Karpas-422 (cell line): ENCODE data around the gene ABCG4. TPM values are rescaled to one million over a fixed set of nuclear protein-coding genes. Genes with fewer than 3 reads are reported as not detected.

Experiments
- DNase-seq: peaks from one replicate; pipeline ENCODE4 v3.0.0-alpha.2; 2015
- H2AFZ ChIP-seq: fragments of 200-600 bp; sonication (generic); 2 replicates; pipeline ENCODE4 v1.6.1; 2014; ENCODE audit warnings: antibody characterized with exemption, low read length, mixed read lengths
- H3K27ac ChIP-seq: fragments of 200-600 bp; sonication (generic); 2 replicates; pipeline ENCODE4 v1.5.1; 2014; ENCODE audit warnings: mild to moderate bottlenecking, low read length, moderate library complexity
- H3K27me3 ChIP-seq: fragments of 200-600 bp; sonication (generic); 2 replicates; pipeline ENCODE4 v1.6.1; 2014; ENCODE audit warnings: low read length, mixed read lengths
- H3K36me3 ChIP-seq: fragments of 200-600 bp; sonication (generic); 2 replicates; pipeline ENCODE4 v1.6.1; 2014; ENCODE audit warnings: low read length, mixed read lengths; ENCODE audit not compliant: insufficient read depth
- H3K4me1 ChIP-seq: fragments of 200-600 bp; sonication (generic); 2 replicates; pipeline ENCODE4 v1.6.1; 2014; ENCODE audit warnings: mild to moderate bottlenecking, low read length, mixed read lengths
- H3K4me2 ChIP-seq: fragments of 200-600 bp; sonication (generic); 2 replicates; pipeline ENCODE4 v1.6.1; 2014; ENCODE audit warnings: low read length, low read depth, mild to moderate bottlenecking; ENCODE audit not compliant: poor library complexity, severe bottlenecking
- H3K4me3 ChIP-seq: fragments of 200-600 bp; sonication (generic); 2 replicates; pipeline ENCODE4 v1.5.1; 2014; ENCODE audit warnings: mild to moderate bottlenecking, antibody characterized with exemption, low read length, mixed read lengths
- H3K79me2 ChIP-seq: fragments of 200-600 bp; sonication (generic); 2 replicates; pipeline ENCODE4 v1.6.1; 2014; ENCODE audit warnings: mild to moderate bottlenecking, low read length, mixed read lengths
- H3K9ac ChIP-seq: fragments of 200-600 bp; sonication (generic); 2 replicates; pipeline ENCODE4 v1.6.0; 2014; ENCODE audit warnings: low read length
- H3K9me2 ChIP-seq: fragments of 200-600 bp; sonication (generic), shearing (Covaris generic); replicated peaks from 2 replicates; pipeline ENCODE4 v1.6.0; 2014; ENCODE audit warnings: mild to moderate bottlenecking, low read length, moderate library complexity; ENCODE audit not compliant: insufficient read depth
- H3K9me3 ChIP-seq: fragments of 300-700, 200-600 bp; sonication (generic); 2 replicates; pipeline ENCODE4 v1.6.1; 2014; ENCODE audit warnings: low read length, mixed read lengths
- H4K20me1 ChIP-seq: fragments of 200-600 bp; sonication (generic); 2 replicates; pipeline ENCODE4 v1.6.1; 2014; ENCODE audit warnings: mild to moderate bottlenecking, antibody characterized with exemption, low read length, low read depth; ENCODE audit not compliant: insufficient read depth
- total RNA-seq: library from RNA; depleted of rRNA; stranded (reverse); fragments of >200 nt; shearing (Covaris generic); gene quantifications from 2 replicates; pipeline ENCODE4 v1.2.3, GENCODE V29; 2014; ENCODE audit warnings: low replicate concordance

The ABCG4 gene
- total RNA-seq, 1 experiment from 2014 or later: not detected

DNA sequence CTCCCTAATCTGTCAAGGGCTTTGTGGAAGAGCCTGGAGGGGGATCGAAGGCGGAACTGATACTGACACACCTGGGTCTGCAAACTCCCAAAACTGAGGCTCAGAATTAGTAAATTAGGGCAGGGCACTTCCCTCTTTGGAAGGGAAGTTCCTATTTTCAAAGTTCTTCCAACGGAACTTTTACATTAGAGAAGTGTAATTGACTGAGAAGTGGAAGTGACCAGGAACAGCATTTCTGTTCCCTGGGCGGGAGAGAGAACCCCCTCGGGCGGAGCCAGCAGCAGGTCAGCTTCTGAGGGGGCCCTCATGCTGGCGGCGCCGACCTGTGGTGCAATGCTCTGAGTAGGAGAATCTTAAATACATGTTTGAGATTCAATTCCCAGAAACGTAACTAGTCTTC, 56.2 kb downstream of the ABCG4 start:
- no peaks in the 10 kb centered on the region for H3K9me2 ChIP-seq

DNA sequence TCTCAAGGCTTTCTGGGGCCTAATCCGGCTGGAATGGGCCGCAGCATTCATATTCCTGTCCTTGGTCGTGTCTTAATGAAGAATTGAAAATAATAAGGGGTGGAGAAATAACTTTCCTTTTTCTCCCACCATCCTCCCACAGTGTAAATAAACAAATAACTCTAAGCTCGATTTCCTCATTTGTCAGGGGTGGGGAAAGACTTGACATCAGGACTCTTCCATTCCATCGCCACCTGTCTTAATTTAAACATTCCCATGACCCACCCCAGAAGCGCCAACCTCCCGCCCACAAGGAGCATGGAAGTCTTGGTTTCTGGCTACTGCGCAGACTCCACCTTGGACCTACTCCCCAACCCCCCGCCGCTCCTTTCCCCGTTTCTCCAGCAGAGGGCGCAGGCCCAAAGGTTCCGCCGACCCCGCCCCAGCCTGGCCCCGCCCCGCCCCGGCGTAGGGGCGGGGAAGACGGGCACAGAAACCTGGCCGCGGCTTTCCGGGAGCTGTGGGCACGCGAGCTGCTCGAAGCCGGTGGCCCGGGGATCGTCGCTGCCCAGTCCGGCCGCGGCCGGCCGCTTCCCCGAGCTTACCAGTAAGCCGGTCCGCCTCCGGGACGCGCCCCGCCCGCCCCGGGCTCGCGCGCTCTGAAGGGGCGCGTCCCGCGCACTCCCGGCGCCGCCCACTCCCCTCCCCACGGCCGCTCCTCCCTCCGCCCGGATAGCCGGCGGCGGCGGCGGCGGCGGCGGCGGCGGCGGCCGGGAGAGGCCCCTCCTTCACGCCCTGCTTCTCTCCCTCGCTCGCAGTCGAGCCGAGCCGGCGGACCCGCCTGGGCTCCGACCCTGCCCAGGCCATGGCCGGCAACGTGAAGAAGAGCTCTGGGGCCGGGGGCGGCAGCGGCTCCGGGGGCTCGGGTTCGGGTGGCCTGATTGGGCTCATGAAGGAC, 57.0 kb downstream of the ABCG4 start, which contains the start of gene CBL:
CBL (plus strand) TSS at position 766 of the 937 bp plus-strand sequence; CDS start at position 845, 79 bp downstream.
- Histone ChIP-seq H3K36me3 (no peaks in the 10 kb centered on the region), H2AFZ (peak within 1 kb of the TSS; percentile 43), H3K79me2 (peaks cover 45% of the 10 kb centered on the region), H3K9me3 (no peaks in the 10 kb centered on the region), H3K9ac (peak within 1 kb of the TSS; percentile 88), H3K27ac (peak within 1 kb of the TSS; percentile 77), H3K4me2 (peak within 1 kb of the TSS; percentile 84), H4K20me1 (no peaks in the 10 kb centered on the region), H3K4me3 (peak within 1 kb of the TSS; percentile 90), H3K9me2 (no peaks in the 10 kb centered on the region), H3K27me3 (no peaks in the 10 kb centered on the region), H3K4me1 (peaks cover 24% of the 10 kb centered on the region)
- DNase-seq: peak; percentile 93

More for the DNA sequence above, 56.2 kb downstream of the ABCG4 start:
- peak overlapping the region; percentile 43; the same call in 1 of the 2 replicates for H2AFZ ChIP-seq
- no peaks in the 10 kb centered on the region for H3K27me3 ChIP-seq
- H3K4me2 ChIP-seq: peak overlapping the region; percentile 78
- H3K9ac ChIP-seq: peak overlapping the region; percentile 88
- H3K27ac ChIP-seq: 0 out of 2 replicates have a peak overlapping the region, but pooled peaks have one; percentile 34
- H3K79me2 ChIP-seq: peaks cover 37% of the 10 kb centered on the region
- peak; percentile 52 for DNase-seq
- no peaks in the 10 kb centered on the region for H3K9me3 ChIP-seq
- peaks cover 24% of the 10 kb centered on the region for H3K4me1 ChIP-seq
- no peaks in the 10 kb centered on the region for H3K36me3 ChIP-seq
- peak overlapping the region; percentile 90 for H3K4me3 ChIP-seq
- no peaks in the 10 kb centered on the region for H4K20me1 ChIP-seq

- peak overlapping the region; percentile 90 for H3K4me3 ChIP-seq
- H3K4me2 ChIP-seq: peak overlapping the region; percentile 84
- H3K4me1 ChIP-seq: peaks cover 24% of the 10 kb centered on the region
- H2AFZ ChIP-seq: no peak overlapping the region; the same call in 1 of the 2 replicates
- H3K27me3 ChIP-seq: no peaks in the 10 kb centered on the region
- peak; percentile 63 for DNase-seq
- H3K36me3 ChIP-seq: no peaks in the 10 kb centered on the region
- peak overlapping the region; percentile 88 for H3K9ac ChIP-seq
- H3K27ac ChIP-seq: peak overlapping the region; percentile 77
- H3K9me2 ChIP-seq: no peaks in the 10 kb centered on the region
- H4K20me1 ChIP-seq: no peaks in the 10 kb centered on the region
- H3K9me3 ChIP-seq: no peaks in the 10 kb centered on the region
- H3K79me2 ChIP-seq: peaks cover 53% of the 10 kb centered on the region
Measured at GRCh38 chr11:119206511-119207414, 57.9 kb downstream of the ABCG4 start.

DNA sequence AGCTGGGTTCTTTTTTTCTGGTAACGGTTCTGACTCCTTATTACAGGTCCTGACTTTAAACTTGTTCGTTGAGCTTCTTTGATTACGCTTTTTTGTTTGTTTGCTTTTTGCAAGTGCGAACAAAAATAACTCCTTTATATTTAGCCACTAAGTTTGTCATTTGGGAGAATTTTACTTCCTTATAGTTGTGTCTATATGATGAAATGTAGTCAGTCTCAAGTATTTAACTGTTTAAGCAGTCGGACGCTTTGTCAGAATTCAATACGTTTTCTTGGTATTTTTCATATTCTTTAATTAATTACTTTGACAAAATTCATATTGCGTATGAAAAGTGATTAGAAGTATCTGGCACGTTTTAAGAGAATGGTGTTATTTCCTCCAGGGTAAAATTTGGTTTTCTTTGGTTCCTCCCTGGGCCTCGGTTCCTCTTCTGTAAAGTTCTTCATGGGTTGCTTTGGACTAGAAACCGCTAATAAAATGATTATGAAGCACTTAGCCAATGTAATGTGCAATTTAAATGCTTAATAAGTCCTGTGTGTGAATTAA, 58.6 kb downstream of the ABCG4 start:
- peaks cover 53% of the 10 kb centered on the region for H3K79me2 ChIP-seq

GRCh38 chr11:119209186-119209585, 60.3 kb downstream of the ABCG4 start:
- Histone ChIP-seq H3K79me2 (peaks cover 67% of the 10 kb centered on the region), H3K27me3 (no peaks in the 10 kb centered on the region), H3K9me2 (no peaks in the 10 kb centered on the region), H3K4me3 (no peak overlapping the region), H3K9me3 (no peaks in the 10 kb centered on the region), H4K20me1 (no peaks in the 10 kb centered on the region), H3K4me2 (no peak overlapping the region), H3K9ac (no peak overlapping the region), H3K4me1 (peaks cover 24% of the 10 kb centered on the region), H3K27ac (no peak overlapping the region), H2AFZ (no peak overlapping the region), H3K36me3 (no peaks in the 10 kb centered on the region)
- no peak for DNase-seq

More for the DNA sequence above, 58.6 kb downstream of the ABCG4 start:
- DNase-seq: peak; percentile 41
- H3K27ac ChIP-seq: peak overlapping the region; percentile 77
- H3K27me3 ChIP-seq: no peaks in the 10 kb centered on the region
- H4K20me1 ChIP-seq: no peaks in the 10 kb centered on the region
- peaks cover 24% of the 10 kb centered on the region for H3K4me1 ChIP-seq
- no peaks in the 10 kb centered on the region for H3K9me3 ChIP-seq
- peak overlapping the region; percentile 88 for H3K9ac ChIP-seq
- no peaks in the 10 kb centered on the region for H3K36me3 ChIP-seq
- no peaks in the 10 kb centered on the region for H3K9me2 ChIP-seq
- H2AFZ ChIP-seq: no peak overlapping the region
- peak overlapping the region; percentile 90 for H3K4me3 ChIP-seq
- peak overlapping the region; percentile 84 for H3K4me2 ChIP-seq

GRCh38 chr11:119210050-119210449, 61.2 kb downstream of the ABCG4 start:
- Histone ChIP-seq H4K20me1 (no peaks in the 10 kb centered on the region), H3K9me2 (no peaks in the 10 kb centered on the region), H2AFZ (no peak overlapping the region), H3K4me2 (no peak overlapping the region), H3K27me3 (no peaks in the 10 kb centered on the region), H3K4me1 (peaks cover 19% of the 10 kb centered on the region), H3K9ac (no peak overlapping the region), H3K27ac (no peak overlapping the region), H3K36me3 (no peaks in the 10 kb centered on the region), H3K9me3 (no peaks in the 10 kb centered on the region), H3K4me3 (no peak overlapping the region), H3K79me2 (peaks cover 76% of the 10 kb centered on the region)
- DNase-seq: no peak
